Left renal pelvis (tissue), 4 donors: ENCODE measurements around the gene NCAPH2. TPM values are rescaled to one million over a fixed set of nuclear protein-coding genes. Genes with fewer than 3 reads are reported as not detected.
"Not testable (repeated sequence)": the region's sequence is repeated elsewhere in the genome, so short reads cannot be mapped to it uniquely, and the experiment has no call there.

Experiments
- DNase-seq, 4 donors: peaks; one replicate each; pipeline ENCODE4 v3.0.0-alpha.2; 2013; ENCODE audit warnings: low read depth in 4 of 4, low spot score in 3 of 4
- polyA plus RNA-seq, 4 donors: library from polyadenylated mRNA; unstranded; fragments of 120-200 nt; gene quantifications; one replicate each; pipeline ENCODE4 v1.2.1, GENCODE V29; 2013; ENCODE audit not compliant: insufficient read length in 4 of 4

NCAPH2 gene
- polyA plus RNA-seq, 4 donors, result 39.7 to 54.3 (median 43.9) TPM

- no peak for DNase-seq
Observed at GRCh38 chr22:50516891-50517290, 8.9 kb downstream of the NCAPH2 start.

GRCh38 chr22:50517495-50518260 is 9.7 kb downstream of the NCAPH2 start:
- DNase-seq, result no peak

- DNase-seq, result no peak
Observed at GRCh38 chr22:50518606-50519005, 10.6 kb downstream of the NCAPH2 start.

- no peak for DNase-seq
Observed at GRCh38 chr22:50519151-50519550, 11.1 kb downstream of the NCAPH2 start.

GRCh38 chr22:50520184-50520583 is 12.2 kb downstream of the NCAPH2 start:
- not testable (repeated sequence) for DNase-seq

GRCh38 chr22:50520826-50521453 is 12.9 kb downstream of the NCAPH2 start:
- DNase-seq, result no peak

GRCh38 chr22:50521710-50522109 is 13.7 kb downstream of the NCAPH2 start:
- no peak for DNase-seq

GRCh38 chr22:50522208-50522805 is 14.3 kb downstream of the NCAPH2 start:
- no peak for DNase-seq

- DNase-seq, result no peak
Observed at GRCh38 chr22:50522806-50523438, 14.9 kb downstream of the NCAPH2 start.

- no peak for DNase-seq
Observed at GRCh38 chr22:50523458-50523805, 15.4 kb downstream of the NCAPH2 start.

GRCh38 chr22:50523806-50524675 is 16.0 kb downstream of the NCAPH2 start:
- DNase-seq, result no peak

- no peak for DNase-seq
Observed at GRCh38 chr22:50524676-50525103, 16.7 kb downstream of the NCAPH2 start.

GRCh38 chr22:50525104-50525857 is 17.3 kb downstream of the NCAPH2 start, which contains the start of gene SCO2:
Gene SCO2 (minus strand): TSS chr22:50525598. CDS start chr22:50524411, 1,187 bp downstream.
- peak; percentile 92 to 95 (median 92) for DNase-seq

- DNase-seq, result no peak
Observed at GRCh38 chr22:50525858-50526107, 17.8 kb downstream of the NCAPH2 start.

- DNase-seq, result peak in 1 of 4 donors; percentile 45
Observed at GRCh38 chr22:50526108-50526833, 18.2 kb downstream of the NCAPH2 start.

GRCh38 chr22:50526834-50527801 is 19.1 kb downstream of the NCAPH2 start:
- no peak for DNase-seq

- DNase-seq, result no peak
Observed at GRCh38 chr22:50527921-50528681, 20.1 kb downstream of the NCAPH2 start.
